HUDEP-2 (cell line): Measurements from ENCODE around the gene HSPA4L.

ENCODE experiments used
- DNase-seq, 76 experiments: peaks; one replicate each; lab custom pipeline; 2025; ENCODE audit not compliant: unreplicated experiment in 76 of 76; lab: John Stamatoyannopoulos, UW

The HSPA4L gene

DNA sequence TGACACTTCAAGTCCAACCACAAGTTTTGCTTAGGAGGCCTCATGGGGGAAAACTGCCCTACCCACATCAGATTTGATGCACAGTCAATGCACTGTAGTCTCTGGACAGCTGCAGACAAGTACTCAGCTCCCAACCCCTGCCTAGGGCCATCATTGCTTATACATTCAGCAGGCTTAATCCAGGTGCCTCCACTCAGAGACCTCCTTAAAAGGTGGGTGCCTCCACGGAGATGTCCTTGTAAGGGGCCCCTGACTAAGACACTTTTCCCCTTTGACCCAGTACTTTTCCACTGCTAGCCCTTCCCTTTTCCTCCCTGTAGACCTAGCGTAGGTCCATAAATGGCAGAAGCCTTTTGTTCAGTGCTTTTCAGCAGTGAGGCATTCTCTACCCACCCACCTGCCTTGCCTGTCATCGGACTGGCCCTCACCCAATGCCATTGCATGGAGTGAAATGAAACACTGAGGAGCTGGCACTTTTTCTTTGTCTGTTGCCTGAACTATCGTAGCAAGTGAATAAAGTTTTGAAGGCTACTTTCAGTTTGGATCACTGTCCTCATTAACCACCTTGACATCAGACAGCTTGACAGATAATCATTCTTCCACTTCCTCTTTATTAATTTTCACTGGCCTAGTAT, 74.8 kb downstream of the HSPA4L start:
- peak in 8 of 76 experiments; percentile 2 to 27 (median 12) for DNase-seq

DNA sequence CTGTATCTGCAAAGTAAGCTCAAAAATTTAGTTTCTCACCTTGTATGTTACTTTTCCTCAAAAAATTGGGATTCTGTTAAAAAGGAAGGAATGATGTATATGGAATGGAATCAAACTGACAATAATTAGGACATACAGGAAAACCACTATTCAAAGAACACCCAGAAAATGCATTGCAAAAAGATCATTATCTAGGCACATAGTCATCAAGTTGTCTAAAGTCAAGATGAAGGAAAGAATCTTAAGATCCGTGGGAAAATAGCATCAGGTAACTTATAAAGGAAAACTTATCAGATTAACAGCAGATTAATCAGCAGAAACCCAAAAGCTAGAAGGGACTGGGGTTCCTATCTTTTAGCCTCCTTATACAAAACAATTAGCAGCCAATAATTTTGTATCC, 75.5 kb downstream of the HSPA4L start:
- no peak for DNase-seq

DNA sequence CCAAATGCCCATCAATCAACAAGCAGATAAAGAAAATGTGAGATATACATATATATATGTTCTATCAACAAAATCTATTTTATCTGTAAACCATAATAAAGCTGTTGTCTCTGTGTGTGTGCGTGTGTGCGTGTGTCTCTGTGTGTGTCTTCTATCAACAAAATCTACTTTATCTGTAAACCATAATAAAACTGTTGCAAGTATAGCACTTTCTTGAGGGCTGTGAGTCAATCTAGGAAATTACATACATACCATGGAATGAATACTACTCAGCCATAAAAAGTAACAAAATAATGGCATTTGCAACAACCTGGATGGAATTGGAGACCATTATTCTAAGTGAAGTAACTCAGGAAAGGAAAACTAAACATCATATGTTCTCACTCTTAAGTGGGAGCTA, 86.1 kb downstream of the HSPA4L start:
- DNase-seq, result no peak

DNA sequence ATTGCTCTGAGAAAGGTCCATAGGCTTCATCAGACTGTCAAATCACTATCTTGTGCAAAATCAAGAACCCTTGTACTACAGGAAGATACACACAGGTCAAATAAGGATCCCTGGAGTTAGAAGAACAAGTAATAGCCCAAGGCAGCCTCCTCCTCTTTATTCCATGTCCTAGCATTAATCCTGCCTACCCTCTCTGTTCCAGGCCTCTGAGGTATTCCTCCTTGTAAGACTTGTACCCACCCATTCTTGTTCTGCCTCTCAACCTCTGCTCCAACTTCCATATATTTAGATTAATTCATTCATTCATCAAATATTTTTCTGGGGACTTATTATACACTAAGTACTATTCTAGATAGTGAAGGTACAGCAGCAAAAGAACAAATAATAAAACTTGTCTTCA, 88.2 kb downstream of the HSPA4L start:
- no peak for DNase-seq

- peak in 1 of 76 experiments; percentile 5 for DNase-seq
These were observed 88.6 kb downstream of the HSPA4L start for GRCh38 chr4:127870688-127871087.

DNA sequence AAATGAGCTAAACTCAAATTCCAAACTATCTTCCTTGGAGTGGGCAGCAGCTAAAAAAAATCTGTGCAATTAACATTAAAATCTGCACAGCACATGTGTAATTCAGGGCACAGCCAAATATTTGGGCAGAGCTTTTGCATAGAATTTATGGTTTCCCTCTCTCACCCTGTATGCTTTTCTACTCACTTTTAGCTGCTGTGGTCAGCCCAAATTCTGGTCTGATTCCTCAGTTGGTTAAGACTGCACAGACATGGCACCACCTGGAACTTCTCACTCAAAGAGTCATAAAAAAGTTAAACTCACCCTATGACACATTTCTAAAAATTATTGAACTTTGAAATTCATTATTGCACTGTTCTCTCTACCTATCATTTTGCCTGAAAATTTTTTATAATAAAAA, 93.7 kb downstream of the HSPA4L start:
- no peak for DNase-seq

DNA sequence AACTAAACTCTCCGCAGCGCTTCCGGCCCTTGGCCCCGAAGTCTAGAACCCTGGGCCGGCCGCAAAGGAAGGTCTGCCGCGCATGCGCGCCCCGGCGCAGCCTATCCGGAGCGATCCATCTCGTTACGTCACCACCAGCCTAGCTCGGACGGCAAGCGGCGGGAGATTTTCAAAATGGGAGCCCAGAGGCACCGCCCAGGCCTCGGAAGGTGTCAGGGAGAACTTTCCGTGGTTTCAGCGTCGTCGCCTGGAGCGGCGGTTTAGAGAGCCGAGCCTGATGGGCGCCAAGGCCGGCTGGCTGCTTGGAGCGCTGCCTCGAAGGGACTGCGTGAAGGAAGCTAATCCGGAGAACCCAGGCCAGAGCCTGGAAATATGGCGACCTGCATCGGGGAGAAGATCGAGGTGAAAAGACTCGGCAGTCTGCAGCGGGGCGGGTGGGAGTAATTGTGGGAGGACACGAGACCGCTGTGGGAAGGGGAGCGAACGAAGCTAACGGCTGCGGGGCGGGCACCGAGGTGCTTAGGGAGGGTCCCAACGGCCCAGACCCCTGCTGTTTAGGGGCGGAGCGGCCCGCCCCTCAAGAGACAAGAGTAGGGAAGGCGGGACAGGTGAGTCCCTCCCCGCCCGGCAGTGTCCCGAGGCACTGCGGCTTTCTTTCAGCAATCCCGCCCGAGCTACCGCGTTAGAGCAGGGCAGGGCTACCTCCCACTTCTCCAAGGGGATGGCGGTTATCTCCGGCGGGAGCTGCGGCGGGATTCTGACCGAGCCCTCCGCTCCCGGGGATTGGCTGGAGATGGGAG, 98.8 kb downstream of the HSPA4L start, which contains the start of gene PLK4:
Gene PLK4 (plus strand): TSS at position 131 of the 800 bp plus-strand sequence. CDS start 242 bp downstream, at position 373.
- peak; percentile 29 to 98 (median 93) for DNase-seq

DNA sequence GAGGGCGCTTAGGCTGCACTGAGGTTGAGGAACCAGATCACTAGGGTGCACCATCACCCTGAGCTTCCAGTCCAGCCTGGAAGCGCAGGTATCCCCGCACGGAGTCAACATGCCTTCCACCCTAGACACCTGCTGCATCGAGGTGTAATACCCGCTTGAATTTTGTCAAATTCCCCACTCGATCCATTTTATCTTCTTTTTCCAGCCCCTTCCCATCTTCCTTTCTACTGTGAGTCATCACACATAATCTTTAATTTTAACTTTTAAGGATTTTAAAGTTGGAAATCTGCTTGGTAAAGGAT, 99.4 kb downstream of the HSPA4L start:
- no peak for DNase-seq

DNA sequence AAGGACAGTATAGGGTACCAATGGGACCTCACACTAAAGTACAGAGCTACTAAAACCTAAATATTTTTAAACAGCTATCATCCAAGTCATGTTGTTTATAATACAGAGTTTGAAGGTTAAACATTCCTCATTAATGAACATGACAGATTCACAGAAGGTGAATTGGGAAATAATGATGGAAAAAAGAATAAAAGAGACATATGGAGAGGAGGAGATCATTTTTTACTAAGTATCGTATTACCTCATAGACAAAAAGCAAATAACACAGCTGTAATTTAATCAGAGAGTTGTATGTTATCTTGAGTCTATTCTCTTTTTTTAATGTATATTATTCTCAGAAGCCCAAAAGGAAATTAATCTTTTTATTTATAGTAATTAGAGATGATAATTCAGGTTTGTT, 106.4 kb downstream of the HSPA4L start:
- DNase-seq, result no peak

- DNase-seq, result peak in 1 of 76 experiments; percentile 0
These were observed 107.8 kb downstream of the HSPA4L start for GRCh38 chr4:127889903-127890302.
